HepG2 (cell line): ENCODE data around the gene SNRNP25. TPM values are rescaled to one million over a fixed set of nuclear protein-coding genes. Genes with fewer than 3 reads are reported as not detected.

Experiments
- ASH2L ChIP-seq: fragments of 300-600, 200-600 bp; sonication (generic); IDR thresholded peaks from 2 replicates; pipeline ENCODE4 v1.7.0; 2017; ENCODE audit warnings: low read depth, mild to moderate bottlenecking, moderate library complexity, mixed read lengths, low read length; ENCODE audit not compliant: insufficient read length
- FOXJ3 ChIP-seq: sonication (generic); formaldehyde crosslinking; IDR thresholded peaks from 2 replicates; pipeline ENCODE4 v1.4.0; 2020; ENCODE audit warnings: missing genetic modification reagents, mild to moderate bottlenecking, borderline replicate concordance
- GABPA ChIP-seq, 2 experiments: IDR thresholded peaks; 2 replicates each; pipeline ENCODE4 v1.6.1; 2011 to 2016; ENCODE audit warnings: low read depth in 2 of 2, low read length in 1 of 2, missing biosample characterization in 1 of 2, missing genetic modification characterization in 1 of 2
- GABPB1 ChIP-seq: IDR thresholded peaks from 2 replicates; pipeline ENCODE4 v1.6.1; 2016; ENCODE audit warnings: mild to moderate bottlenecking, missing genetic modification reagents, moderate library complexity, missing compliant biosample characterization
- GATAD2A ChIP-seq: IDR thresholded peaks from 2 replicates; pipeline ENCODE4 v1.6.1; 2016
- HDAC2 ChIP-seq: sonication (generic); formaldehyde crosslinking; IDR thresholded peaks from 2 replicates; pipeline ENCODE4 v1.4.0; 2020; ENCODE audit warnings: missing genetic modification reagents
- IRX3 ChIP-seq: sonication (generic); formaldehyde crosslinking; IDR thresholded peaks from 2 replicates; pipeline ENCODE4 v1.8.1; 2023; ENCODE audit warnings: mild to moderate bottlenecking, low read depth, missing genetic modification reagents, borderline replicate concordance
- KDM5B ChIP-seq: sonication (generic); formaldehyde crosslinking; IDR thresholded peaks from 2 replicates; pipeline ENCODE4 v1.4.0; 2020; ENCODE audit warnings: missing genetic modification reagents, mild to moderate bottlenecking, borderline replicate concordance
- MEIS1 ChIP-seq: sonication (generic); formaldehyde crosslinking; IDR thresholded peaks from 2 replicates; pipeline ENCODE4 v1.9.0; 2021; ENCODE audit warnings: mild to moderate bottlenecking, missing genetic modification reagents, moderate library complexity, borderline replicate concordance
- MTA1 ChIP-seq: sonication (generic); formaldehyde crosslinking; IDR thresholded peaks from 2 replicates; pipeline ENCODE4 v1.4.0; 2020; ENCODE audit warnings: missing genetic modification reagents, mild to moderate bottlenecking, borderline replicate concordance
- MYC ChIP-seq: sonication (generic); formaldehyde crosslinking; IDR thresholded peaks from 2 replicates; pipeline ENCODE4 v1.9.0; 2021; ENCODE audit warnings: missing genetic modification reagents, borderline replicate concordance
- RFX5 ChIP-seq: IDR thresholded peaks from 2 replicates; pipeline ENCODE4 v1.6.1; 2011; ENCODE audit warnings: low read depth, low read length, improper control_type of control experiment
- RXRA ChIP-seq: sonication (generic); formaldehyde crosslinking; IDR thresholded peaks from 2 replicates; pipeline ENCODE4 v1.5.1; 2020; ENCODE audit warnings: missing genetic modification reagents
- SMARCC2 ChIP-seq: fragments of 450-650 bp; IDR thresholded peaks from 2 replicates; pipeline ENCODE4 v1.6.1; 2017; ENCODE audit warnings: antibody characterized with exemption, mild to moderate bottlenecking
- TEAD3 ChIP-seq: optimal IDR thresholded peaks from 2 replicates; pipeline ENCODE3; 2016; ENCODE audit warnings: borderline replicate concordance
- TGIF2 ChIP-seq: IDR thresholded peaks from 2 replicates; pipeline ENCODE4 v1.6.1; 2016; ENCODE audit warnings: control low read depth, missing compliant biosample characterization
- TRIM24 ChIP-seq: sonication (generic); formaldehyde crosslinking; IDR thresholded peaks from 2 replicates; pipeline ENCODE4 v1.8.0; 2022; ENCODE audit warnings: mild to moderate bottlenecking, missing genetic modification reagents
- ZBTB2 ChIP-seq: sonication (generic); formaldehyde crosslinking; IDR thresholded peaks from 2 replicates; pipeline ENCODE4 v1.8.0; 2022; ENCODE audit warnings: low read depth, missing genetic modification reagents
- ZFAT ChIP-seq: sonication (generic); formaldehyde crosslinking; conservative IDR thresholded peaks from 2 replicates; pipeline ENCODE4 v1.8.1; 2023; ENCODE audit warnings: missing genetic modification reagents, inconsistent platforms
- ZNF431 ChIP-seq: sonication (generic); formaldehyde crosslinking; IDR thresholded peaks from 2 replicates; pipeline ENCODE4 v1.9.0; 2022; ENCODE audit warnings: missing genetic modification reagents, low read depth, mild to moderate bottlenecking, borderline replicate concordance
- ZNF550 ChIP-seq: sonication (generic); formaldehyde crosslinking; IDR thresholded peaks from 2 replicates; pipeline ENCODE4 v1.4.0; 2020; ENCODE audit warnings: mild to moderate bottlenecking, missing genetic modification reagents, borderline replicate concordance
- ZNF629 ChIP-seq: sonication (generic); formaldehyde crosslinking; conservative IDR thresholded peaks from 2 replicates; pipeline ENCODE4 v1.5.0; 2020; ENCODE audit warnings: missing genetic modification reagents
- ZNF782 ChIP-seq: sonication (generic); formaldehyde crosslinking; IDR thresholded peaks from 2 replicates; pipeline ENCODE4 v1.4.0; 2020; ENCODE audit warnings: missing genetic modification reagents, mild to moderate bottlenecking, borderline replicate concordance
- ZNF816 ChIP-seq: sonication (generic); formaldehyde crosslinking; IDR thresholded peaks from 2 replicates; pipeline ENCODE4 v1.8.0; 2022; ENCODE audit warnings: missing genetic modification reagents, mild to moderate bottlenecking, borderline replicate concordance
- ZSCAN20 ChIP-seq: sonication (generic); formaldehyde crosslinking; IDR thresholded peaks from 2 replicates; pipeline ENCODE4 v1.4.0; 2020; ENCODE audit warnings: missing genetic modification reagents, mild to moderate bottlenecking, borderline replicate concordance
- polyA plus RNA-seq, 8 experiments: library from polyadenylated mRNA; depleted of rRNA in 3 of 8; stranded (reverse) in 7 of 8; unstranded in 1 of 8; fragments of >200 nt; fragmentation: Illumina TruSeq in 4 of 8; extraction: Trizol in 4 of 8; gene quantifications; 2 replicates each; pipeline versions ENCODE4 v1.2.1 to v1.2.3, GENCODE V29; 2011 to 2016; ENCODE audit warnings: low read depth in 4 of 8, missing spikeins in 1 of 8, mixed read lengths in 1 of 8; ENCODE audit not compliant: insufficient read depth in 1 of 8
- total RNA-seq, 5 experiments: library from RNA; depleted of rRNA; stranded (reverse); fragments of >200 nt; fragmentation: Illumina TruSeq; extraction: Trizol; gene quantifications; 2 replicates each; pipeline ENCODE4 v1.2.3, GENCODE V29; 2016; ENCODE audit warnings: low read depth in 1 of 5
- TF ChIP-seq, protein P1 (sequence below): sonication (generic); formaldehyde crosslinking; IDR thresholded peaks from 2 replicates; pipeline ENCODE4 v1.5.1; 2020; ENCODE audit warnings: missing genetic modification reagents, mild to moderate bottlenecking, borderline replicate concordance

The SNRNP25 gene
- total and polyA plus RNA-seq, 2 of the 13 experiments (the other 11 are each of a cell fraction or from before 2014, with no cell fraction given) = 34.1 to 97.4 TPM

GRCh38 chr16:71540-72401 is 18.1 kb downstream of the SNRNP25 start (continued):
- TF ChIP-seq GABPA (IDR thresholded peaks at IDR 0.05; ENCODE audit: low read depth, low read length) (no peak), GABPA (CRISPR knock-in tag; IDR thresholded peaks at IDR 0.05; ENCODE audit: low read depth) (peak; percentile 38; the same call in 1 of the 2 replicates), RXRA (CRISPR knock-in tag) (peak; percentile 28; the same call in 1 of the 2 replicates), RFX5 (no peak), MTA1 (CRISPR knock-in tag) (peak; percentile 16; the same call in 1 of the 2 replicates), ZNF431 (CRISPR knock-in tag) (no peak), ZFAT (no peak), FOXJ3 (CRISPR knock-in tag) (no peak), ZBTB2 (CRISPR knock-in tag) (0 out of 2 replicates have a peak, but pooled peaks have one; percentile 25), TGIF2 (CRISPR knock-in tag) (0 out of 2 replicates have a peak, but pooled peaks have one; percentile 26), MYC (CRISPR knock-in tag) (no peak), ZNF816 (CRISPR knock-in tag) (0 out of 2 replicates have a peak, but pooled peaks have one; percentile 34), IRX3 (CRISPR knock-in tag) (no peak), GATAD2A (CRISPR knock-in tag) (0 out of 2 replicates have a peak, but pooled peaks have one; percentile 13), ASH2L (peak; percentile 30), SMARCC2 (no peak), TRIM24 (CRISPR knock-in tag) (no peak), GABPB1 (peak; percentile 50), HDAC2 (CRISPR knock-in tag) (no peak), KDM5B (0 out of 2 replicates have a peak, but pooled peaks have one; percentile 21), TEAD3 (CRISPR knock-in tag) (peak; percentile 12), MEIS1 (CRISPR knock-in tag) (no peak), ZSCAN20 (CRISPR knock-in tag) (no peak), ZNF550 (CRISPR knock-in tag) (no peak), ZNF629 (CRISPR knock-in tag) (no peak), ZNF782 (CRISPR knock-in tag) (no peak)
- TF ChIP-seq, protein P1, sequence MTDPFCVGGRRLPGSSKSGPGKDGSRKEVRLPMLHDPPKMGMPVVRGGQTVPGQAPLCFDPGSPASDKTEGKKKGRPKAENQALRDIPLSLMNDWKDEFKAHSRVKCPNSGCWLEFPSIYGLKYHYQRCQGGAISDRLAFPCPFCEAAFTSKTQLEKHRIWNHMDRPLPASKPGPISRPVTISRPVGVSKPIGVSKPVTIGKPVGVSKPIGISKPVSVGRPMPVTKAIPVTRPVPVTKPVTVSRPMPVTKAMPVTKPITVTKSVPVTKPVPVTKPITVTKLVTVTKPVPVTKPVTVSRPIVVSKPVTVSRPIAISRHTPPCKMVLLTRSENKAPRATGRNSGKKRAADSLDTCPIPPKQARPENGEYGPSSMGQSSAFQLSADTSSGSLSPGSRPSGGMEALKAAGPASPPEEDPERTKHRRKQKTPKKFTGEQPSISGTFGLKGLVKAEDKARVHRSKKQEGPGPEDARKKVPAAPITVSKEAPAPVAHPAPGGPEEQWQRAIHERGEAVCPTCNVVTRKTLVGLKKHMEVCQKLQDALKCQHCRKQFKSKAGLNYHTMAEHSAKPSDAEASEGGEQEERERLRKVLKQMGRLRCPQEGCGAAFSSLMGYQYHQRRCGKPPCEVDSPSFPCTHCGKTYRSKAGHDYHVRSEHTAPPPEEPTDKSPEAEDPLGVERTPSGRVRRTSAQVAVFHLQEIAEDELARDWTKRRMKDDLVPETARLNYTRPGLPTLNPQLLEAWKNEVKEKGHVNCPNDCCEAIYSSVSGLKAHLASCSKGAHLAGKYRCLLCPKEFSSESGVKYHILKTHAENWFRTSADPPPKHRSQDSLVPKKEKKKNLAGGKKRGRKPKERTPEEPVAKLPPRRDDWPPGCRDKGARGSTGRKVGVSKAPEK (CRISPR knock-in tag) = no peak
